Esophagus mucosa (tissue), 1 donor: ENCODE data around the gene FAM78A. TPM values are rescaled to one million over a fixed set of nuclear protein-coding genes. Genes with fewer than 3 reads are reported as not detected.

Source experiments
- total RNA-seq: library from RNA; stranded (reverse); gene quantifications from one replicate; pipeline ENCODE4 v1.2.4, GENCODE V29; 2023
- donor health status: DM: yes; HTN: yes; CAD: no.

The FAM78A gene
- total RNA-seq, 1 donor from 2014 or later = 0.72 TPM

Other genes with a start within 250 kb of the FAM78A start
- 63.3 TPM for gene AIF1L, start 180.0 kb downstream of the FAM78A start, total RNA-seq
- 40.5 TPM for gene NUP214, start 150.9 kb downstream of the FAM78A start, total RNA-seq
- gene PLPP7, start 13.2 kb upstream of the FAM78A start, total RNA-seq = 0.28 TPM
- 82.9 TPM for gene PRRC2B, start 117.6 kb upstream of the FAM78A start, total RNA-seq
- gene POMT1, start 226.4 kb upstream of the FAM78A start, total RNA-seq = 13.1 TPM